K562 (cell line): Measurements from ENCODE around the gene NPAS2.

ENCODE experiments used
- ATF3 ChIP-seq, 2 experiments: fragments of 450-650 bp in 1 of 2; sonication (generic) in 1 of 2; formaldehyde crosslinking in 1 of 2; IDR thresholded peaks in 1 of 2; conservative IDR thresholded peaks in 1 of 2; 2 replicates each; pipeline versions ENCODE4 v1.6.1 to v1.8.1; 2016 to 2023; ENCODE audit warnings: mild to moderate bottlenecking in 2 of 2, moderate library complexity in 2 of 2, inconsistent platforms in 1 of 2, missing genetic modification reagents in 1 of 2
- GABPB1 ChIP-seq: sonication (generic); formaldehyde crosslinking; IDR thresholded peaks from 2 replicates; pipeline ENCODE4 v1.8.0; 2022; ENCODE audit warnings: mild to moderate bottlenecking, missing genetic modification reagents
- IRF2 ChIP-seq: sonication (generic); formaldehyde crosslinking; IDR thresholded peaks from 2 replicates; pipeline ENCODE4 v1.8.1; 2022; ENCODE audit warnings: mild to moderate bottlenecking, missing genetic modification reagents
- POLR2AphosphoS5 ChIP-seq: IDR thresholded peaks from 2 replicates; pipeline ENCODE4 v1.6.1; 2011; ENCODE audit warnings: mild to moderate bottlenecking, low read depth, low read length, moderate library complexity; ENCODE audit not compliant: control insufficient read depth, insufficient read depth
- USF1 ChIP-seq: sonication (generic); formaldehyde crosslinking; IDR thresholded peaks from 2 replicates; pipeline ENCODE4 v1.9.0; 2022; ENCODE audit warnings: mild to moderate bottlenecking, missing genetic modification reagents
- ZBTB9 ChIP-seq: fragments of 450-650 bp; formaldehyde crosslinking; IDR thresholded peaks from 2 replicates; pipeline ENCODE4 v1.4.0; 2020; ENCODE audit warnings: mild to moderate bottlenecking, moderate library complexity
- ZFX ChIP-seq: sonication (generic); formaldehyde crosslinking; IDR thresholded peaks from 2 replicates; pipeline ENCODE4 v1.8.0; 2022; ENCODE audit warnings: mild to moderate bottlenecking, missing genetic modification reagents, moderate library complexity
- ZNF146 ChIP-seq: IDR thresholded peaks from one replicate; pipeline ENCODE4 v1.6.1; 2018; ENCODE audit warnings: missing compliant biosample characterization; ENCODE audit not compliant: unreplicated experiment
- ZNF274 ChIP-seq: IDR thresholded peaks from 2 replicates; pipeline ENCODE4 v1.6.1; 2011; ENCODE audit warnings: low read depth, mild to moderate bottlenecking, low read length, moderate library complexity, borderline replicate concordance
- TF ChIP-seq, protein P1 (sequence below), 3 experiments: IDR thresholded peaks in 2 of 3; conservative IDR thresholded peaks in 1 of 3; 2 replicates each; pipeline ENCODE4 v1.5.1; 2011 to 2012; ENCODE audit warnings: low read length in 3 of 3, mild to moderate bottlenecking in 3 of 3, control low read depth in 2 of 3, improper control_type of control experiment in 1 of 3, inconsistent platforms in 1 of 3, low read depth in 1 of 3, mixed read lengths in 1 of 3, moderate library complexity in 1 of 3; ENCODE audit not compliant: insufficient read depth in 2 of 3
- TF ChIP-seq, protein P2 (sequence below), 3 experiments: fragments of 200-800 bp in 1 of 3; fragments of 250-450 bp in 1 of 3; fragments of 450-650 bp in 1 of 3; sonication (Bioruptor Pico) in 1 of 3; sonication (Bioruptor generic) in 1 of 3; formaldehyde crosslinking in 1 of 3; IDR thresholded peaks; 2 replicates each; pipeline versions ENCODE4 v1.6.1 to v1.8.0; 2016 to 2022; ENCODE audit warnings: mild to moderate bottlenecking in 2 of 3, missing genetic modification characterization in 2 of 3, missing compliant biosample characterization in 1 of 3, moderate library complexity in 1 of 3

GRCh38 chr2:100938031-100939026 lies 118.4 kb downstream of the NPAS2 start:
- TF ChIP-seq, protein P1, sequence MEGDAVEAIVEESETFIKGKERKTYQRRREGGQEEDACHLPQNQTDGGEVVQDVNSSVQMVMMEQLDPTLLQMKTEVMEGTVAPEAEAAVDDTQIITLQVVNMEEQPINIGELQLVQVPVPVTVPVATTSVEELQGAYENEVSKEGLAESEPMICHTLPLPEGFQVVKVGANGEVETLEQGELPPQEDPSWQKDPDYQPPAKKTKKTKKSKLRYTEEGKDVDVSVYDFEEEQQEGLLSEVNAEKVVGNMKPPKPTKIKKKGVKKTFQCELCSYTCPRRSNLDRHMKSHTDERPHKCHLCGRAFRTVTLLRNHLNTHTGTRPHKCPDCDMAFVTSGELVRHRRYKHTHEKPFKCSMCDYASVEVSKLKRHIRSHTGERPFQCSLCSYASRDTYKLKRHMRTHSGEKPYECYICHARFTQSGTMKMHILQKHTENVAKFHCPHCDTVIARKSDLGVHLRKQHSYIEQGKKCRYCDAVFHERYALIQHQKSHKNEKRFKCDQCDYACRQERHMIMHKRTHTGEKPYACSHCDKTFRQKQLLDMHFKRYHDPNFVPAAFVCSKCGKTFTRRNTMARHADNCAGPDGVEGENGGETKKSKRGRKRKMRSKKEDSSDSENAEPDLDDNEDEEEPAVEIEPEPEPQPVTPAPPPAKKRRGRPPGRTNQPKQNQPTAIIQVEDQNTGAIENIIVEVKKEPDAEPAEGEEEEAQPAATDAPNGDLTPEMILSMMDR (IDR thresholded peaks at IDR 0.05 in 2 of 3, conservative IDR thresholded peaks at IDR 0.05 in 1 of 3; ENCODE audit: insufficient read depth in 2 of 3, low read depth in 1 of 3, low read length in 3 of 3) = no peak
- TF ChIP-seq GABPB1 (CRISPR knock-in tag) (no peak), ATF3 (IDR thresholded peaks at IDR 0.05) (no peak), ATF3 (CRISPR knock-in tag; conservative IDR thresholded peaks at IDR 0.05) (no peak), IRF2 (CRISPR knock-in tag) (no peak), ZNF146 (CRISPR knock-in tag) (no peak), POLR2AphosphoS5 (no peak), ZFX (CRISPR knock-in tag) (no peak), USF1 (no peak), ZBTB9 (CRISPR knock-in tag) (no peak), ZNF274 (no peak)
- TF ChIP-seq, protein P2, sequence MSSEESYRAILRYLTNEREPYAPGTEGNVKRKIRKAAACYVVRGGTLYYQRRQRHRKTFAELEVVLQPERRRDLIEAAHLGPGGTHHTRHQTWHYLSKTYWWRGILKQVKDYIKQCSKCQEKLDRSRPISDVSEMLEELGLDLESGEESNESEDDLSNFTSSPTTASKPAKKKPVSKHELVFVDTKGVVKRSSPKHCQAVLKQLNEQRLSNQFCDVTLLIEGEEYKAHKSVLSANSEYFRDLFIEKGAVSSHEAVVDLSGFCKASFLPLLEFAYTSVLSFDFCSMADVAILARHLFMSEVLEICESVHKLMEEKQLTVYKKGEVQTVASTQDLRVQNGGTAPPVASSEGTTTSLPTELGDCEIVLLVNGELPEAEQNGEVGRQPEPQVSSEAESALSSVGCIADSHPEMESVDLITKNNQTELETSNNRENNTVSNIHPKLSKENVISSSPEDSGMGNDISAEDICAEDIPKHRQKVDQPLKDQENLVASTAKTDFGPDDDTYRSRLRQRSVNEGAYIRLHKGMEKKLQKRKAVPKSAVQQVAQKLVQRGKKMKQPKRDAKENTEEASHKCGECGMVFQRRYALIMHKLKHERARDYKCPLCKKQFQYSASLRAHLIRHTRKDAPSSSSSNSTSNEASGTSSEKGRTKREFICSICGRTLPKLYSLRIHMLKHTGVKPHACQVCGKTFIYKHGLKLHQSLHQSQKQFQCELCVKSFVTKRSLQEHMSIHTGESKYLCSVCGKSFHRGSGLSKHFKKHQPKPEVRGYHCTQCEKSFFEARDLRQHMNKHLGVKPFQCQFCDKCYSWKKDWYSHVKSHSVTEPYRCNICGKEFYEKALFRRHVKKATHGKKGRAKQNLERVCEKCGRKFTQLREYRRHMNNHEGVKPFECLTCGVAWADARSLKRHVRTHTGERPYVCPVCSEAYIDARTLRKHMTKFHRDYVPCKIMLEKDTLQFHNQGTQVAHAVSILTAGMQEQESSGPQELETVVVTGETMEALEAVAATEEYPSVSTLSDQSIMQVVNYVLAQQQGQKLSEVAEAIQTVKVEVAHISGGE (CRISPR knock-in tag; IDR thresholded peaks at IDR 0.05) = no peak
